HG02938 (cell line): Measurements from ENCODE around the gene TRIP13.

Experiments used
- ATAC-seq: cut with Tn5 transposase; IDR thresholded peaks from one replicate; pipeline ENCODE4 v1.9.1; 2021; ENCODE audit warnings: mild to moderate bottlenecking, moderate library complexity; ENCODE audit not compliant: unreplicated experiment

The TRIP13 gene

GRCh38 chr5:949815-950560, 57.3 kb downstream of the TRIP13 start:
- no peak for ATAC-seq

- ATAC-seq: no peak
Observed at GRCh38 chr5:951940-952596, 59.4 kb downstream of the TRIP13 start.

DNA sequence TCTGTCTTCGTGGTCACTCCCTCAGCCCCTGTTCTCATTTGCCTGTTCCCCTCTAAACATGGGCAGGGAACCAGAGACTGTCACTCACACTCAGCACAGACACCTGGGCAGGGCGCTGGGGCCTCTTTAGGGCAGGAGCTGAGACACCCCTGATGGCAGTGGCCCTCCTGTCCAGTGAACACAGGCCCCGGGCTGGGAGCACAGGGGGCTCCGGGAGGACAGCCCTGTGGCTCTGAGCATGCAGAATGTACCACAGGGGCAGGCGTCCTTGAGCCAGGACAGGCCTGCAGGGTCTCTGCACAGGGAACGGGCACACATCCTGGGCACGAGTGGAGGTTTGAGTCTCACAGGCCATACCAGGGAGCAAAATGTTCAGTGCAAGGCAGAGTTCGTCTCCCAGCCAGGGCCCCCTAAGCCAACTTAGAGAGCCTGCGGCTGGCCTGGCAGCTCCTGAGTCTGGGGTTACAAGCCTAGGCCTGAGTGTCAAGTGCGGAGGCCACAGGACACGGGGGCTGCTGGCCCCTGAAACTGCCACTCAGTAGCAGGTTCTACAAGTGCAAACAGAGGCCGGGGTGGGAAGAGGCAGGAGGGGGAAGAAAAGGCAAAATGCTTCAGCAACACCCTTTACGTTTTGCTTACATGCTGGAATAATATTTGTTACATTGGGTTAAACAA, 60.0 kb downstream of the TRIP13 start:
- ATAC-seq: no peak

- no peak for ATAC-seq
Observed at GRCh38 chr5:953535-954449, 61.1 kb downstream of the TRIP13 start.

DNA sequence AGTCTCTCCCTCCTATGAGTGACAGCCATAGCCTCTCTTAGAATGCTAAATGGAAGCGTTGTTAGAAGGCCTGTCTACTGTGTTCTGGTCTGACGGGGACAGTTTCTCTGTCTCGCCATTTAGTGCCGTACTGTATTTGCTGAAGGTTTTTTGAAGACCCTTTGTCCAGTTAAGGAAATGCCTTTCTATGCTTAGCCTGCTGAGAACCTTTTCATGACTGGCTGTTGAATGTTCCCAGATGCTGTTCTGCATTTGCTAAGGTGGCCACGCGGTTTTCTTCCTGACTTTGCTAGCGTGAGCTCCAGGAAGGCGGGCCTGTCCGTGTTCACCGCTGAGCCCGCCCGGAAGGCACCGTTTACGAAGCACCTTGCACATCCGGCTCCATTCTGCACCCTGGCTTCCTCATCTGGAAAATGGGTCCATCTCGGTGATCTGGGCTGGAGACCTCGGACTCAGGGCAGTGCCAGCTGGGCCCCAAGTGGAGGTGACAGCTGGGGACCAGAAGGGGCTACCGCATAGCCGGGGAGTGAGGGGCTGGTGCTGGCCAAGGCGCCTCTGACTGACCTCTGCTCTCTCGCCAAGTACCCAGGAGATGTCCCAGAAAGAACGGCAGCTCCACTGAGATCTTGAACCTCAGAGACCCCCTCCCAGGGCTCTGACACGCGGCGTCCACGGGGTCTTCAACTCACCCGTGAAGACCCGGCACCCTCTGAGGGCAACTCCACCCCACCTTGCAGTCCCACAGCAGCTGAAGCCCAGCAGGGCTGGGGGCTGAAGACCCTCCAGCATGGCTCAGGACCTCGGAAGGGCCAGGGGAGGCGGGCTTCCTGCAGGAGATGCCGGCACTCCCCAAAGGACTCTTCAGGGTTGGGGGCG, 63.4 kb downstream of the TRIP13 start:
- no peak for ATAC-seq

DNA sequence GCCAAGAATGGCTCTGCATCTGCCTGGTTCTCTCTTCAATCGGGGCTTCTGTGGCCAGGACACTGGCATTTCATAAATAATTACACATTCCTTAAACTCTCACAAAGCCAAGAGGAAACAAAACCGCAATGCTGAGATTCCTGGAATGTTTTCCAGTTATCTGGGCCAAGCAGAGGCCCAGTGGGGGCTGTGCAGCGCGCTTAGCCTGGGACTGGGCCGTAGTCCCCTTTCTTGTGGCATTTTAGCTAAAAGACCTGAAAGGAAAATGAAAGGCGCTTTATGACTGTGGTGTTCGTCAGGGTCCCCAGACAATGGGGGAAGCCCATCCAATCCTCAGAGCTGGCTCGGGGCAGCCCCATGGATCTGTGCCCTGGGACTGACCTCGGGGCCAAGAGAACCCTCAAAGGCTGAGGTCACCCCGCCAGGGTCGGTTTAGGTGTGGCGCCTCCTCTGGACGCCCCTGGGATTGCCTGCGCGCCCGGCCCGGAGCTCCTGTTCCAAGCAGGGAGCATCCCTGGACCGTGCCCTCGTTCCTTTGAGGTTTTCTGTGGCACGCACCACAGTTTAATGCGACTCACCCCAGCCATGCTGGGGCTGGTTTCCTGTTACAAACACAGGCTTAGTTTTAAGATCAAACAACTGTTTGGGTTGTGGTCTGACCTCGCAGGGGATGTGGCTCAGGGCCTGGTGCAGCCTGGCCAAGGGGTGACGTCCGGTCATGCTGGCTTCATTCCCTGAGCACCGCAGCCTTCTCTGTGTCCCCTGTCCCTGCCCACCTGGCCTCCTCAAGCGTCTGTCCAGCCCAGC, 64.5 kb downstream of the TRIP13 start:
- peak; percentile 69 for ATAC-seq

- ATAC-seq: no peak
Observed at GRCh38 chr5:957748-958485, 65.2 kb downstream of the TRIP13 start.

GRCh38 chr5:958701-959571, 66.3 kb downstream of the TRIP13 start:
- ATAC-seq: no peak

- no peak for ATAC-seq
Observed at GRCh38 chr5:959581-960531, 67.2 kb downstream of the TRIP13 start.

DNA sequence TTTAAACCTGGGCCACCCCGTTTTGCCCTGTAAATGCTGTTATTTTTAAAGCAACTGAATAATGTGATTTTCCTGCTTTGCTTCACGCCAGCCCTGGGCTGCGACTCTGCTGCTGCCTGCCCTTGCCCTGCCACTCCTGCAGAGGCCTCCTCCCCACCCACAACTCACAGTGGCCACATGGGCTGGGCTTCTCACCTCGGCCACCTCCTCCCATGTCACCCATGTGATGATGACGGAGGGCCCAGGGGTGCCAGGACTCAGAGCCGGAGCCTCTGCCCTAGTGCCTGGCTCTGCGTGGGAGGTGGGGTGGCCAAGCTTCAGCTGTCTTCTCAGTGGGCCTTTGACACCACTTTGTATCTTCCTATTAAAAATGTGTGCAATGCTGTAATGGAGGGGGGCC, 67.9 kb downstream of the TRIP13 start:
- no peak for ATAC-seq

- ATAC-seq: no peak
Observed at GRCh38 chr5:961002-961710, 68.5 kb downstream of the TRIP13 start.

DNA sequence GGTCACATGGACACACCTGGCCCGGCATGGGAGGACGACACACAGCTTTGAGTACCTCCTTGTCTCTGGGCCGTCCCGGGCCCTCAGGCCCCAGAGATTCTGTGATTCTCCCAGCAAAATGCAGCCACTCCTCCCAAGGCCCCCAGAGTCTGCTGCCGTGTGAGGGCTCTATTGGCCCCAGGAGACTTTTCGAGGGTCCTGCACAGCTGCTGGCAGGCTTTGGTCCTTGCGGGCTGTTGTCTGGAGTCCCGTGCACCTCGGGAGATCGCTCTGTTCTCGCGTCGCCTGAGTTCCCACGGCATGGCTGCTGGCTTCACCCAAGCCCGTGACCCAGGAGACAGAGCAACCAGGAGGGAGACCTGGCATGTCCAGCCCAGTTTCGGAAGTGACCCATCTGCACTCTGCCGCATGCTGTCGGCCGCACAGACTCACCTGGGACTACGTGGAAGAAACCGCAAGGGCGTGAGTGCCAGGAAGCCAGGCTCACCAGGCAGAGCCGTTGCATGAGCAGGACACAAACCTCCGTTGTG, 69.1 kb downstream of the TRIP13 start:
- no peak for ATAC-seq

DNA sequence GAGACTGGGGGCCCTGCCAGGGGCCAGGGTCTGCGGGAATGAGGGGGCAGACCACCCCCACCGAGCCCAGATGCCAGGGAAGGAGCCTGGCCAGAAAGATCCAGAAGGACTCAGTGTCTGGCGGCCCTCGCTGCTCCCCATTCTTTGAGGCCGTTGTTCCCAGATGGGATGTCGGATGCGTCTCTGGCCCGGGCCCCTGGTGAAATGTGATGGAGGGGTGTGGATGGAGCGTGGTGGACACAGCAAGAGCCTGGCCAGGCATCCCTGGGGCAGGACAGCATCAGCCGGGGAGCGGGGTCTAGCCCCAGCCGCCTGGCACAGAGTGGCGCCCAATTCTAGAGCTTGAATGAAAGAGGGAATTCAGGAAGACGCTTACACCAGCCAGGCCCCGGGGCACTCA, 69.7 kb downstream of the TRIP13 start:
- no peak for ATAC-seq

DNA sequence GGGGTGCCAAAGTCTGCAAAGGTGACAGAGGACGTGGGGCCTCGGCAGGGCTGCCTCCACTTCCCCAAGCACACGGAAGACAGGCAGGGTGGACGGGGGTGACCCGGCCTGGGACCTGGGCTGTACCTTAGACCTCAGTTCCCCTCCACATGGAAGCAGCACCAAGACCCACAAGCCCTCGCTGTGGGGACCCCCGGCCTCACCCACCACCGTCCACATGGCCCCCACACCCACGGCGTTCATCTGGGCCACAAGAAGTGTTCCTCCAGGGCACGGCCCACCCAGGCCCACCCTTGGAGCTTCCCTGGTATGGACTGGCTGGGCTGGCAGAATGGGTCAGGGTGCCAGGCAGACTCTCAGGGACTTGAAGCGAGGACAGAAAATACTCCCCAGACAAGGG, 70.1 kb downstream of the TRIP13 start:
- no peak for ATAC-seq

DNA sequence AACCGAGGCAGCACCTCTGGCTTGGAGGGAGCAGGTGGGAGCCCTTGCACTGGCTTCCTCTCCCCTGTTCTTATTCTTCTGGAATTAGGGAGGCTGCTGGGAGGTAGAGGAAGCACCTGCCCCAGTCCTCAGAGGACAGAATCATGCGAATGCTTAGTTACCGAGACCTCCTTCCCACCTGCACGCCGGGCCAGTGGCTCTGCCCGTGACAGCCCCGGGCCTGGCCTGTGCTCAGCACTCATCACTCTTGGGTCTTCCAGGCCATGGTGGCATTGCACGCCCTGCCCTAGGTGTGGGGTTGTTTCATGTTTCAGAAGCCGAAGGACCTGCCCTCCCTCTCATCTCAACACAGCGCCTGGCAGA, 70.6 kb downstream of the TRIP13 start:
- peak; percentile 19 for ATAC-seq
